DMS53 (cell line): Measurements from ENCODE around the gene MPND.

Experiments
- DNase-seq: peaks from one replicate; lab custom pipeline; 2025; lab: John Stamatoyannopoulos, UW

Gene MPND

GRCh38 chr19:4403005-4403761 lies 59.8 kb downstream of the MPND start:
- peak; percentile 27 for DNase-seq

DNA sequence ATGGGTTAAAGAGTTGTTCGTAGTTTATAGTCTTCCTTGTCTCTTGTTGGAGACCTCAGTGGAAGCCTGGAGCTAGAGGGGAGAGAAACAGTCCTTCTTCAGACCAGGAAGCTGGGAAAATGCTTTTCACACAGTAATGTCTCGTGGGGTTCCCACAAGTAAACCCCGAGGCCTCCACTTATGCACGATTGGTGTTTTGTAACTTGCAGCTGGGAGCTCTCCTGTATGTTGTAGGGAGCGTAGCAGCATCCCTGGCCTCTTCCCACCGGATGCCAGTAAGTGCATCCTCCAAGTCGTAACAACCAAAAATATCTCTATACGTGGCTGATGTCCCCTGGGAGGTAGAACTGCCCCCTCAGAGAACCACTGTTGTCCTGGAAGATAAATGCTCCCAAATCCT lies 62.6 kb downstream of the MPND start:
- DNase-seq = no peak

GRCh38 chr19:4406626-4407025 lies 63.3 kb downstream of the MPND start:
- DNase-seq = no peak

DNA sequence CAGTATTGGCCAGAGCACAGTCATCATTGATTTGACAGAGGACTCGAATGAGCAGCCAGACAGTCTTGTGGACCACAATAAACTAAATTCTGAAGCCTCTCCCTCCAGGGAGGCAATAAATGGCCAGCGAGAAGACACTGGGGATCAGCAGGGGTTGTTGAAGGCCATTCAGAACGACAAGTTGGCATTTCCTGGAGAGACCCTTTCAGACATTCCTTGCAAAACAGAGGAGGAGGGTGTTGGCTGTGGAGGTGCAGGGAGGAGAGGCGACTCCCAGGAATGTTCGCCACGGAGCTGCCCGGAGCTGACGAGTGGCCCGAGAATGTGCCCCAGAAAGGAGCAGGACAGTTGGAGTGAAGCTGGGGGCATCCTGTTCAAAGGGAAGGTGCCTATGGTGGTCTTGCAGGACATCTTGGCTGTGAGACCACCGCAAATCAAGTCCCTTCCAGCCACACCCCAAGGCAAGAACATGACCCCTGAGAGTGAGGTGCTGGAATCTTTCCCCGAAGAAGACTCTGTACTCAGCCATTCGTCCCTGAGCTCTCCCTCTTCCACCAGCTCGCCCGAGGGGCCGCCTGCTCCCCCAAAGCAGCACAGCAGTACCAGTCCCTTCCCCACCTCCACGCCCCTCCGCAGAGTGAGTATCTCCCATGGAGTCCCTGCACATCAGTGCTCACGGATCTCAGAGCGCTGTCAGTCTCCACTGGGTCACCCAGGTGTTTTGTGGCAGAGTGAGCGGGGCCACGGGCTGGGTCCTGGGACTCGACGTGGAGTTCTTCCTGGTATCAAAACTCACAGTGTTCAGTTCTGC lies 66.0 kb downstream of the MPND start:
- no peak for DNase-seq
